HCT116 (cell line): Measurements from ENCODE around the gene MSH2.

ENCODE experiments used
- POLR2AphosphoS5 ChIP-seq: IDR thresholded peaks from 2 replicates; pipeline ENCODE4 v1.6.1; 2011; ENCODE audit warnings: mild to moderate bottlenecking, low read depth, low read length, moderate library complexity
- SRF ChIP-seq: IDR thresholded peaks from 2 replicates; pipeline ENCODE4 v1.6.1; 2012; ENCODE audit warnings: low read depth
- ZNF274 ChIP-seq: fragments of 200-500 bp; sonication (Bioruptor generic); IDR thresholded peaks from 2 replicates; pipeline ENCODE4 v1.6.1; 2014; ENCODE audit warnings: mild to moderate bottlenecking, low read depth, low read length, inconsistent platforms

- no peak for TF ChIP-seq ZNF274
- no peak for TF ChIP-seq SRF
- no peak for TF ChIP-seq POLR2AphosphoS5
These were observed 103.5 kb downstream of the MSH2 start for GRCh38 chr2:47506436-47506835.
